Loucy (cell line): Measurements from ENCODE around the gene TMED4.
A peak's percentile ranks its signal among the peaks of the same experiment; 100 is the strongest.

Source experiments
- H2AFZ ChIP-seq: fragments of 200-600 bp; sonication (generic); 2 replicates; pipeline ENCODE4 v1.6.0; 2016; ENCODE audit warnings: antibody characterized with exemption, mild to moderate bottlenecking, low read length, moderate library complexity
- H3F3A ChIP-seq: fragments of 200-600 bp; 2 replicates; pipeline ENCODE4 v1.6.0; 2016; ENCODE audit warnings: antibody characterized with exemption, low read depth, mild to moderate bottlenecking
- H3K27me3 ChIP-seq: fragments of 200-600 bp; sonication (generic); 2 replicates; pipeline ENCODE4 v1.6.1; 2014; ENCODE audit warnings: low read length, mild to moderate bottlenecking; ENCODE audit not compliant: insufficient read depth, poor library complexity, severe bottlenecking
- H3K36me3 ChIP-seq: fragments of 200-600 bp; sonication (generic); 2 replicates; pipeline ENCODE4 v1.6.1; 2016; ENCODE audit warnings: low read length; ENCODE audit not compliant: insufficient read depth
- H3K4me1 ChIP-seq: fragments of 200-600 bp; sonication (generic); 2 replicates; pipeline ENCODE4 v1.5.1; 2014; ENCODE audit warnings: low read length, mild to moderate bottlenecking; ENCODE audit not compliant: insufficient read depth, poor library complexity, severe bottlenecking
- H3K4me2 ChIP-seq: fragments of 200-600 bp; sonication (generic); 2 replicates; pipeline ENCODE4 v1.6.0; 2014; ENCODE audit warnings: antibody characterized with exemption, low read length, low read depth, mild to moderate bottlenecking; ENCODE audit not compliant: poor library complexity, severe bottlenecking
- H3K4me3 ChIP-seq: fragments of 200-600 bp; sonication (generic); 2 replicates; pipeline ENCODE4 v1.5.1; 2014; ENCODE audit warnings: low read length, mild to moderate bottlenecking, mixed read lengths; ENCODE audit not compliant: poor library complexity, severe bottlenecking
- H3K79me2 ChIP-seq: fragments of 200-600 bp; sonication (generic); 2 replicates; pipeline ENCODE4 v1.6.1; 2014; ENCODE audit warnings: low read length; ENCODE audit not compliant: insufficient read depth
- H3K9ac ChIP-seq: fragments of 200-600 bp; sonication (generic); 2 replicates; pipeline ENCODE4 v1.6.0; 2014; ENCODE audit warnings: mild to moderate bottlenecking, low read depth, low read length, moderate library complexity; ENCODE audit not compliant: poor library complexity, severe bottlenecking
- H3K9me2 ChIP-seq: fragments of 200-600 bp; sonication (generic); replicated peaks from 2 replicates; pipeline ENCODE4 v1.6.1; 2016; ENCODE audit warnings: low read depth, low read length, mixed read lengths
- H3K9me3 ChIP-seq: fragments of 200-600 bp; sonication (generic); 2 replicates; pipeline ENCODE4 v1.6.1; 2014; ENCODE audit warnings: mild to moderate bottlenecking, antibody characterized with exemption, low read length, low read depth; ENCODE audit not compliant: insufficient read depth
- H4K20me1 ChIP-seq: fragments of 200-600 bp; sonication (generic); 2 replicates; pipeline ENCODE4 v1.6.0; 2014; ENCODE audit warnings: antibody characterized with exemption, low read length, mild to moderate bottlenecking; ENCODE audit not compliant: insufficient read depth, poor library complexity, severe bottlenecking
- EZH2phosphoT487 ChIP-seq: fragments of 200-600 bp; IDR thresholded peaks from 2 replicates; pipeline ENCODE4 v1.6.1; 2018; ENCODE audit warnings: antibody characterized with exemption, mild to moderate bottlenecking, moderate library complexity, borderline replicate concordance
- TF ChIP-seq, protein P1 (sequence below): fragments of 200-600 bp; sonication (generic); conservative IDR thresholded peaks from 2 replicates; pipeline ENCODE4 v1.5.1; 2014; ENCODE audit warnings: mild to moderate bottlenecking, antibody characterized with exemption, low read length

TMED4 gene

DNA sequence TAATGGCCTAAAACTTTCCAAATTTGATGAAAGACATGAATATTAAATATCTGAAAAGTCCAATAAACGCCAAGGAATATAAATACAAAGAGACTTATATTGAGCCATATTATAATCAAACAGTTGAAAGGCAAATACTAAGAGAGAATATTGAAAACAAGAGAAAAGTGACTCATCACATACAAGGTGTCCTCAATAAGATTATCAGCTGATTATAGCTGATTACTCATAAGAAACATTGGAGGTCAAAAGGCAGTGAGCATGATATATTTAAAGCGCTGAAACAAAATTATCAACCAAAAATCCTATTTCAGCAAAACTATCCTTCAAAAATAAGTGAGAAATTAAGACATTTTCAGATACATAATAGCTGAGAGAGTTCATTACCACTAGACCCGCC, 33.1 kb downstream of the TMED4 start:
- Histone ChIP-seq H3K4me2 (no peak overlapping the region), H3K27me3 (no peaks in the 10 kb centered on the region), H3K9ac (no peak overlapping the region), H3K9me3 (no peaks in the 10 kb centered on the region), H3K9me2 (no peaks in the 10 kb centered on the region), H3K4me1 (no peaks in the 10 kb centered on the region), H3K79me2 (no peaks in the 10 kb centered on the region), H3F3A (no peaks in the 10 kb centered on the region), H3K4me3 (no peak overlapping the region), H4K20me1 (no peaks in the 10 kb centered on the region), H2AFZ (no peak overlapping the region), H3K36me3 (no peaks in the 10 kb centered on the region)
- TF ChIP-seq, protein P1, sequence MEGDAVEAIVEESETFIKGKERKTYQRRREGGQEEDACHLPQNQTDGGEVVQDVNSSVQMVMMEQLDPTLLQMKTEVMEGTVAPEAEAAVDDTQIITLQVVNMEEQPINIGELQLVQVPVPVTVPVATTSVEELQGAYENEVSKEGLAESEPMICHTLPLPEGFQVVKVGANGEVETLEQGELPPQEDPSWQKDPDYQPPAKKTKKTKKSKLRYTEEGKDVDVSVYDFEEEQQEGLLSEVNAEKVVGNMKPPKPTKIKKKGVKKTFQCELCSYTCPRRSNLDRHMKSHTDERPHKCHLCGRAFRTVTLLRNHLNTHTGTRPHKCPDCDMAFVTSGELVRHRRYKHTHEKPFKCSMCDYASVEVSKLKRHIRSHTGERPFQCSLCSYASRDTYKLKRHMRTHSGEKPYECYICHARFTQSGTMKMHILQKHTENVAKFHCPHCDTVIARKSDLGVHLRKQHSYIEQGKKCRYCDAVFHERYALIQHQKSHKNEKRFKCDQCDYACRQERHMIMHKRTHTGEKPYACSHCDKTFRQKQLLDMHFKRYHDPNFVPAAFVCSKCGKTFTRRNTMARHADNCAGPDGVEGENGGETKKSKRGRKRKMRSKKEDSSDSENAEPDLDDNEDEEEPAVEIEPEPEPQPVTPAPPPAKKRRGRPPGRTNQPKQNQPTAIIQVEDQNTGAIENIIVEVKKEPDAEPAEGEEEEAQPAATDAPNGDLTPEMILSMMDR = no peak
- no peak for TF ChIP-seq EZH2phosphoT487

DNA sequence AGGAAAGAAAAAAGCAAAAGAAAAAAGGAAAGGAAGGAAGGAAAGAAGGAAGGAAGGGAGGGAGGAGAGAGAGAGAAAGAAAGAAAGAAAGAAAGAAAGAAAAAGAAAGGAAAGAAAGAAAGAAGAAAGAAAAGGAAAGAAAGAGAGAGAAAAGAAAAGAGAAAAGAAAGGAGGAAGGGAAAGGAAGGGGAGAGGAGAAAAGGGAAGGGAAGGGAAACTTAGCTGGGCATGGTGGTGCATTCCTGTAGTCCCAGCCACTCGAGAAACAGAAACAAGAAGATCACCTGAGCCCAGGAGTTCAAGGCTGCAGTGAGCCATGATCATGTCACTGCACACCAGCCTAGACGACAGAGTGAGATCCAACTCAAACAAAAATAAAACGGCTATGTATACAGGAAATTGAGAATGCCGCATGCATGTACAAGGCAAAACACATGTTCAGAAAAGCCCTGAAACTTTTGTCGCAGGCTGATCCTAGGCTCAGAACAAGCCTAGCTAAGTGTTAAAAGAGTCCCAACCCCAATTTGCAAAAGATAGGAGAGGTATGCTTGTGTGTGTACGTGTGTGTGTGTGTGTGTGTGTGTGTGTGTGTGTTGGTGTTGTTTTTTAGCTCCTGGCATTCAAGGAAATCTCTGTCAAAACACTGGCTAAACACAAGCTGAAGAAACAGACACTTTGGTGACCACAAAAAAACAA, 34.3 kb downstream of the TMED4 start:
- Histone ChIP-seq H3K36me3 (no peaks in the 10 kb centered on the region), H2AFZ (0 out of 2 replicates have a peak overlapping the region, but pooled peaks have one; percentile 11), H3K4me1 (no peaks in the 10 kb centered on the region), H3K79me2 (no peaks in the 10 kb centered on the region), H3K9me2 (no peaks in the 10 kb centered on the region), H3K4me2 (no peak overlapping the region), H3K27me3 (no peaks in the 10 kb centered on the region), H4K20me1 (no peaks in the 10 kb centered on the region), H3K9ac (no peak overlapping the region), H3K9me3 (no peaks in the 10 kb centered on the region), H3K4me3 (no peak overlapping the region), H3F3A (no peaks in the 10 kb centered on the region)
- TF ChIP-seq EZH2phosphoT487 = no peak
- TF ChIP-seq, protein P1 = no peak

DNA sequence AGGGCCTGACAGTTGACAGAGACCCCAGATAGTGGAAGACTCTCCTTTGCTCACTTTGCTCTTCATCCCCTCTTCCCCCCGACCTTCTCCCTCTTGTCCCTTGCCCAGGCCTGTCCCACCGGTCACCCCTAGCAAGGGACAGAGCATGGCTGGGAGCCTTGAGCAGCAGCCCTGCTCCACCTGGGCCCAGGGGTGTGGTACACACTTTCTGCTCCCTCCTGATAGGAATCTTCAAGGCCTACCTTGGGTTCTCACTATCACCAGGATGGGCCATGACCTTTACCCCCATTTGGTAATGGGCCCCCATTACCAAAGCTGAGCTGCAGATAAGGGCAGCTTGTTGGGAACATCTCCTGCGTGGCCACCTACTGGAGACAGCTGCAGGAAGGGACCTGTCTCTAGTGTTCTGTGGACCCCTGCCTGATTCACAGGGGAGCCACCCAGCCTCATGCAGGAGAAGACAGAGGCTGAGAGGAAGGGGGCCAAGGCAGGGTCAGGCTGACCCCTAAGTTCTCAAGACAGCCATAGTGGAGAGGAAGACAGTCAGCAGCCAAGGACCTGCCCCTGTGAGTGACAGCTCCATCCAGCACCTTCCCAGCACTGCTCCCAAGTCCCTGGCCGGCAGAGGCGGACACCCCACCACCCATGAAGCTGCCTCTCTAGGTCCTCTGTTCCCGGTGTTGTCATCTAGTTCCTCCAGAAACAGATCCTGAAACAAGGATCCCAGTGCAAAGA, 40.0 kb downstream of the TMED4 start:
- H3K9me2 ChIP-seq = no peaks in the 10 kb centered on the region
- H3K4me1 ChIP-seq = no peaks in the 10 kb centered on the region
- no peaks in the 10 kb centered on the region for H4K20me1 ChIP-seq
- no peaks in the 10 kb centered on the region for H3K79me2 ChIP-seq
- no peak overlapping the region for H3K9ac ChIP-seq
- H3K36me3 ChIP-seq = no peaks in the 10 kb centered on the region
- H3K4me3 ChIP-seq = no peak overlapping the region
- H3K9me3 ChIP-seq = no peaks in the 10 kb centered on the region
- no peak overlapping the region for H3K4me2 ChIP-seq
- no peak for TF ChIP-seq EZH2phosphoT487
- TF ChIP-seq, protein P1 = no peak
- no peak overlapping the region for H2AFZ ChIP-seq
- no peaks in the 10 kb centered on the region for H3K27me3 ChIP-seq
- no peaks in the 10 kb centered on the region for H3F3A ChIP-seq
